ENCODE data around the gene HAGH.
A peak's percentile ranks its signal among the peaks of the same experiment; 100 is the strongest.

DNA sequence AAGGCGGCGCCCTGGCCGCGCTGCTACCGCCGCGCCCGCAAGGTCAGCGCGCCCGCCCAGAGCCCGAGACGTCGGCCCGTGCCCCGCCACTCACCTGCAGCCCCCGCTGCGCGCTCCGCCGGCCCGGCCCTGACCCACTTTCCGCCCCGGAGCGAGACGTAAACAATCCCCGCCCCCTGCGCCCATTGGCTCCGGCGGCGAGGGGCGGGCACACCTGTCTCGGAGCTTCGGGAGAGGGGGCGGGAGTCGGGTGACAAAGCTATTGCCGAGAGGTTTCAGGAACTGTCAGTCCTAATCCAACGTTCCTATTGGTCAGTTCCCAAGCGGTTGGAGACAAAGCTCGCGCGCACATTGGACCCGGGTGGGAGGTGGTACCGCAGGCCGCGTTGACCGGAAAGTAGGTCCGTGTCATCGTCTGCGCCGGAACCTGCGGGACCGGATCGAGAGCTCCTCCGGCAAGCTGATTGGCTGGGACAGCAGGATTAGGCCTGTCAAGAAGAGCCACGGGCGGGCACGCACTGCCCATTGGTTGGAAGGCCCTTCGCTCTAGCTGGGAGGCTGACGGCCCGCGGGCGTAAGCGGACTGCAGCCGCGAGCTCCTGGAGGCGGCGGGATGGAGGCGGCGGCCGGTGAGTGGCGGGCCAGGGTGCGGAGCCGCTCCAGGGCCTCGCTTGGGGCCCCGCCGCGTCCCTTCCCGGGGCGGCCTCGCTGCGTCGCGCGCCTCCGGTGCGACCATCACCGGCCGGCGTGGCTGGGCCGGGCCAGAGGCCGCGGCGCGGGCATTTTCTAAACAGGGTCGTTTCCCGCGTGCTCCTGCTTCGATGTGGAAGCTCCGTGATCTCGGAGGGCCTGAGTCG is 44.0 kb downstream of the HAGH start, which contains the start of the genes NUBP2 and SPSB3:
- TF ChIP-seq, protein P1, sequence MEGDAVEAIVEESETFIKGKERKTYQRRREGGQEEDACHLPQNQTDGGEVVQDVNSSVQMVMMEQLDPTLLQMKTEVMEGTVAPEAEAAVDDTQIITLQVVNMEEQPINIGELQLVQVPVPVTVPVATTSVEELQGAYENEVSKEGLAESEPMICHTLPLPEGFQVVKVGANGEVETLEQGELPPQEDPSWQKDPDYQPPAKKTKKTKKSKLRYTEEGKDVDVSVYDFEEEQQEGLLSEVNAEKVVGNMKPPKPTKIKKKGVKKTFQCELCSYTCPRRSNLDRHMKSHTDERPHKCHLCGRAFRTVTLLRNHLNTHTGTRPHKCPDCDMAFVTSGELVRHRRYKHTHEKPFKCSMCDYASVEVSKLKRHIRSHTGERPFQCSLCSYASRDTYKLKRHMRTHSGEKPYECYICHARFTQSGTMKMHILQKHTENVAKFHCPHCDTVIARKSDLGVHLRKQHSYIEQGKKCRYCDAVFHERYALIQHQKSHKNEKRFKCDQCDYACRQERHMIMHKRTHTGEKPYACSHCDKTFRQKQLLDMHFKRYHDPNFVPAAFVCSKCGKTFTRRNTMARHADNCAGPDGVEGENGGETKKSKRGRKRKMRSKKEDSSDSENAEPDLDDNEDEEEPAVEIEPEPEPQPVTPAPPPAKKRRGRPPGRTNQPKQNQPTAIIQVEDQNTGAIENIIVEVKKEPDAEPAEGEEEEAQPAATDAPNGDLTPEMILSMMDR (IDR thresholded peaks at IDR 0.05; ENCODE audit: insufficient read depth, low read length): no peak
- TF ChIP-seq POLR2AphosphoS5 (IDR thresholded peaks at IDR 0.05; ENCODE audit: low read depth) (no peak), GABPA (IDR thresholded peaks at IDR 0.05; ENCODE audit: low read depth) (peak; percentile 97)

Data from HL-60 (cell line).